ENCODE results near the gene LEMD3. TPM values are rescaled to one million over a fixed set of nuclear protein-coding genes. Genes with fewer than 3 reads are reported as not detected.

Gene LEMD3
- polyA plus RNA-seq, 2 of the 4 experiments (the other 2 are of a cell fraction) = 12.3 to 17.8 TPM

- DNase-seq (ENCODE audit: low read depth in 1 of 2, low spot score in 1 of 2) = no peak
- ChIA-PET CTCF (interaction anchor here (0.7 to 1.3 kb wide), 2 partner anchors 19 to 325 kb away, joined by 3 read pairs; partner anchors contain the start of gene LEMD3), POLR2A (no interaction called here)
- no peak for FAIRE-seq
- no peak for ATAC-seq
- peaks cover 7% of the 10 kb centered on the region; the same call in 2 of the 3 replicates for H3K4me1 ChIP-seq
- H3K9me3 ChIP-seq = no peaks in the 10 kb centered on the region
- no peak overlapping the region for H3K4me2 ChIP-seq
- no peak overlapping the region for H3K4me3 ChIP-seq
- H3K27ac ChIP-seq = no peak overlapping the region
- TF ChIP-seq JUN (IDR thresholded peaks at IDR 0.05) (no peak), HOXA7 (CRISPR knock-in tag; IDR thresholded peaks at IDR 0.05) (no peak), HDAC2 (IDR thresholded peaks at IDR 0.05) (no peak), ZC3H11A (IDR thresholded peaks at IDR 0.05) (no peak), MAZ (IDR thresholded peaks at IDR 0.05; ENCODE audit: borderline replicate concordance, low read depth, low read length) (no peak)
Measured at GRCh38 chr12:65187665-65188064, 18.3 kb downstream of the LEMD3 start.

- POLR2A ChIA-PET = no interaction called here
- no peak for TF ChIP-seq RAD21 (conservative IDR thresholded peaks at IDR 0.05 in 1 of 2, IDR thresholded peaks at IDR 0.05 in 1 of 2)
- no peak for TF ChIP-seq PBX3 (IDR thresholded peaks at IDR 0.05)
- TF ChIP-seq SREBF2 (IDR thresholded peaks at IDR 0.05) = no peak
- no peak for TF ChIP-seq CHD2 (IDR thresholded peaks at IDR 0.05; ENCODE audit: low read length, partially characterized antibody)
- no peak for TF ChIP-seq ELK1 (IDR thresholded peaks at IDR 0.05; ENCODE audit: low read depth, low read length)
- no peaks in the 10 kb centered on the region for H3K9me3 ChIP-seq
- H3K4me2 ChIP-seq = no peak overlapping the region
- no peak for DNase-seq (ENCODE audit: low read depth in 1 of 2, low spot score in 1 of 2)
- H3K4me3 ChIP-seq = no peak overlapping the region
- H3K4me1 ChIP-seq = peaks cover 7% of the 10 kb centered on the region; the same call in 2 of the 3 replicates
- ATAC-seq = no peak
- CTCF ChIA-PET = interaction anchor here (1.3 kb wide), 1 partner anchor 19 kb away, joined by 3 read pairs; the partner anchor contains the start of gene LEMD3
- 86% methylated on average over 3 of the region's 3 CpGs for WGBS (ENCODE audit: missing lambda C conversion rate)
- no peak for FAIRE-seq
- H3K27ac ChIP-seq = no peak overlapping the region
Measured at GRCh38 chr12:65188179-65188701, 18.9 kb downstream of the LEMD3 start.

- POLR2A ChIA-PET = no interaction called here
- H3K4me3 ChIP-seq = no peak overlapping the region
- H3K27ac ChIP-seq = no peak overlapping the region
- DNase-seq (ENCODE audit: low read depth in 1 of 2, low spot score in 1 of 2) (no peak), FAIRE-seq (no peak), ATAC-seq (no peak)
- CTCF ChIA-PET = no interaction called here
- no peaks in the 10 kb centered on the region for H3K9me3 ChIP-seq
- WGBS (ENCODE audit: missing lambda C conversion rate) = 89% methylated on average over 4 of the region's 4 CpGs
- H3K4me2 ChIP-seq = no peak overlapping the region
- peaks cover 7% of the 10 kb centered on the region; the same call in 2 of the 3 replicates for H3K4me1 ChIP-seq
- TF ChIP-seq CTCF (IDR thresholded peaks at IDR 0.05) (no peak), ZNF302 (CRISPR knock-in tag; IDR thresholded peaks at IDR 0.05) (no peak), MAFK (IDR thresholded peaks at IDR 0.05; ENCODE audit: partially characterized antibody) (no peak), PHF8 (IDR thresholded peaks at IDR 0.05; ENCODE audit: borderline replicate concordance, low read depth) (no peak), EHF (CRISPR knock-in tag; IDR thresholded peaks at IDR 0.05) (no peak), REST (IDR thresholded peaks at IDR 0.05) (no peak), KDM5A (IDR thresholded peaks at IDR 0.05) (no peak), HOXB13 (CRISPR knock-in tag; IDR thresholded peaks at IDR 0.05; ENCODE audit: low read depth) (no peak), ZFP36 (IDR thresholded peaks at IDR 0.05; ENCODE audit: borderline replicate concordance, partially characterized antibody) (no peak), RCOR1 (IDR thresholded peaks at IDR 0.05; ENCODE audit: low read depth, low read length) (no peak), BHLHE40 (IDR thresholded peaks at IDR 0.05; ENCODE audit: low read depth, low read length) (no peak), CHD4 (IDR thresholded peaks at IDR 0.05; ENCODE audit: borderline replicate concordance) (no peak), RFX5 (IDR thresholded peaks at IDR 0.05) (no peak), TFCP2L1 (CRISPR knock-in tag; IDR thresholded peaks at IDR 0.05) (no peak), USF2 (IDR thresholded peaks at IDR 0.05) (no peak), CHD2 (IDR thresholded peaks at IDR 0.05; ENCODE audit: low read length, partially characterized antibody) (no peak)
Measured at GRCh38 chr12:65189028-65189718, 19.8 kb downstream of the LEMD3 start.

Data from A549 (cell line).